IMR-90 (cell line): ENCODE measurements around the gene ACTRT2. TPM values are rescaled to one million over a fixed set of nuclear protein-coding genes. Genes with fewer than 3 reads are reported as not detected.

ENCODE experiments used
- ATAC-seq: fragments of 200-7000 bp; cut with Tn5 transposase; 2 replicates; pipeline ENCODE4 v1.9.1; 2020; ENCODE audit warnings: low read depth, mild to moderate bottlenecking, moderate library complexity
- BruUV-seq: library from RNA; stranded (reverse); fragments of 400-500 nt; replicated peaks from 2 replicates; lab custom pipeline; 2021; lab: Mats Ljungman, UMichigan
- CTCF ChIA-PET: fragments of 300-600 bp; formaldehyde crosslinking; extraction: SDS; loops from one replicate; lab custom pipeline; 2021; ENCODE audit warnings: antibody characterized with exemption; lab: Yijun Ruan, JAX
- POLR2A ChIA-PET: fragments of 300-600 bp; sonication (Branson Sonifier 250); formaldehyde crosslinking; loops from one replicate; lab custom pipeline; 2022; ENCODE audit warnings: antibody characterized with exemption; ENCODE audit not compliant: unreplicated experiment; lab: Charles Lee
- DNase-seq: peaks from one replicate; pipeline ENCODE4 v3.0.0; 2013
- H2AFZ ChIP-seq: replicated peaks from 2 replicates; pipeline ENCODE3; 2013; ENCODE audit warnings: low read length, mild to moderate bottlenecking; ENCODE audit not compliant: poor library complexity
- H2AK5ac ChIP-seq: 2 replicates; pipeline ENCODE4 v1.6.1; 2013; ENCODE audit warnings: low read depth, low read length, inconsistent platforms
- H2AK9ac ChIP-seq: replicated peaks from 2 replicates; pipeline ENCODE3; 2013; ENCODE audit warnings: mild to moderate bottlenecking, low read depth, low read length, moderate library complexity; ENCODE audit not compliant: poor library complexity
- H2BK120ac ChIP-seq: 2 replicates; pipeline ENCODE4 v1.6.1; 2013; ENCODE audit warnings: low read depth, low read length, inconsistent platforms
- H2BK15ac ChIP-seq: 3 replicates; pipeline ENCODE4 v1.6.1; 2013; ENCODE audit warnings: low read depth, low read length, inconsistent platforms
- H2BK20ac ChIP-seq: 2 replicates; pipeline ENCODE4 v1.6.1; 2013; ENCODE audit warnings: low read depth, mild to moderate bottlenecking, inconsistent platforms, low read length, moderate library complexity
- H2BK5ac ChIP-seq: 2 replicates; pipeline ENCODE4 v1.6.1; 2013; ENCODE audit warnings: mild to moderate bottlenecking, low read depth, low read length, inconsistent platforms; ENCODE audit not compliant: poor library complexity, severe bottlenecking
- H3K14ac ChIP-seq: replicated peaks from 2 replicates; pipeline ENCODE4 v1.6.1; 2013; ENCODE audit warnings: low read depth, low read length, inconsistent platforms
- H3K18ac ChIP-seq: 2 replicates; pipeline ENCODE4 v1.6.1; 2013; ENCODE audit warnings: low read depth, low read length, control low read depth
- H3K23ac ChIP-seq: 2 replicates; pipeline ENCODE4 v1.6.1; 2013; ENCODE audit warnings: low read depth, low read length, inconsistent platforms
- H3K27ac ChIP-seq: 2 replicates; pipeline ENCODE4 v1.5.1; 2013; ENCODE audit warnings: mild to moderate bottlenecking, control low read depth, low read length; ENCODE audit not compliant: insufficient read depth
- H3K27me3 ChIP-seq: 2 replicates; pipeline ENCODE4 v1.6.1; 2013; ENCODE audit warnings: low read length; ENCODE audit not compliant: control insufficient read depth, insufficient read depth
- H3K36me3 ChIP-seq: 2 replicates; pipeline ENCODE4 v1.6.1; 2013; ENCODE audit warnings: low read length, mixed read lengths; ENCODE audit not compliant: control insufficient read depth, insufficient read depth
- H3K4ac ChIP-seq: 2 replicates; pipeline ENCODE4 v1.6.1; 2013; ENCODE audit warnings: low read depth, low read length, inconsistent platforms
- H3K4me1 ChIP-seq: 2 replicates; pipeline ENCODE4 v1.6.1; 2013; ENCODE audit warnings: low read length, mixed read lengths; ENCODE audit not compliant: control insufficient read depth, insufficient read depth
- H3K4me2 ChIP-seq: 2 replicates; pipeline ENCODE4 v1.6.1; 2013; ENCODE audit warnings: low read depth, mild to moderate bottlenecking, control low read depth, low read length, moderate library complexity
- H3K4me3 ChIP-seq: 2 replicates; pipeline ENCODE4 v1.5.1; 2013; ENCODE audit warnings: low read depth, mild to moderate bottlenecking, control low read depth, low read length, moderate library complexity; ENCODE audit not compliant: insufficient read depth
- H3K56ac ChIP-seq: 2 replicates; pipeline ENCODE4 v1.6.1; 2013; ENCODE audit warnings: low read length, inconsistent platforms; ENCODE audit not compliant: insufficient read depth; ENCODE audit errors: extremely low read depth
- H3K79me1 ChIP-seq, 2 experiments: 2 replicates each; pipeline ENCODE4 v1.6.1; 2013; ENCODE audit warnings: low read length in 2 of 2, inconsistent platforms in 1 of 2, low read depth in 1 of 2
- H3K9ac ChIP-seq: 2 replicates; pipeline ENCODE4 v1.6.1; 2013; ENCODE audit warnings: low read depth, low read length, control low read depth
- H3K9me1 ChIP-seq: 2 replicates; pipeline ENCODE4 v1.6.1; 2013; ENCODE audit warnings: low read length, inconsistent platforms; ENCODE audit not compliant: insufficient read depth
- H3K9me3 ChIP-seq: 2 replicates; pipeline ENCODE4 v1.6.1; 2013; ENCODE audit warnings: low read length; ENCODE audit not compliant: control insufficient read depth, insufficient read depth
- H4K20me1 ChIP-seq: 2 replicates; pipeline ENCODE4 v1.6.1; 2013; ENCODE audit warnings: low read length, inconsistent platforms; ENCODE audit not compliant: insufficient read depth
- H4K5ac ChIP-seq: 2 replicates; pipeline ENCODE4 v1.6.1; 2013; ENCODE audit warnings: mild to moderate bottlenecking, low read depth, low read length, control low read depth
- H4K8ac ChIP-seq, 2 experiments: 2 replicates each; pipeline ENCODE4 v1.6.1; 2013; ENCODE audit warnings: low read depth in 2 of 2, low read length in 2 of 2, control low read depth in 1 of 2, inconsistent platforms in 1 of 2
- H4K91ac ChIP-seq: 2 replicates; pipeline ENCODE4 v1.6.1; 2013; ENCODE audit warnings: low read depth, low read length, inconsistent platforms; ENCODE audit not compliant: insufficient read depth
- CTCF ChIP-seq: conservative IDR thresholded peaks from 2 replicates; pipeline ENCODE4 v1.5.1; 2012; ENCODE audit warnings: mild to moderate bottlenecking, low read depth, low read length, improper control_type of control experiment
- MAFK ChIP-seq: IDR thresholded peaks from 2 replicates; pipeline ENCODE4 v1.6.1; 2012; ENCODE audit warnings: low read depth, low read length, improper control_type of control experiment
- NFE2L2 ChIP-seq: fragments of 150-350 bp; IDR thresholded peaks from 2 replicates; pipeline ENCODE4 v1.6.1; 2016; ENCODE audit warnings: low read depth, mild to moderate bottlenecking, low read length
- POLR2A ChIP-seq: IDR thresholded peaks from 2 replicates; pipeline ENCODE4 v1.6.1; 2012; ENCODE audit warnings: mild to moderate bottlenecking, low read depth, low read length
- RCOR1 ChIP-seq: IDR thresholded peaks from 2 replicates; pipeline ENCODE4 v1.6.1; 2012; ENCODE audit warnings: mild to moderate bottlenecking, low read length, improper control_type of control experiment; ENCODE audit not compliant: insufficient replicate concordance
- WGBS, 2 experiments: methylation state at CpG; one replicate each; pipeline versions ENCODE4 v1.1.5 to v1.1.7; 2013; ENCODE audit warnings: missing lambda C conversion rate in 2 of 2; ENCODE audit not compliant: insufficient read length in 1 of 2; ENCODE audit errors: extremely low coverage in 2 of 2; 5-methylcytosine and 5-hydroxymethylcytosine counted together
- dilution Hi-C: fragments of 300-500 bp; cut with HindIII; formaldehyde crosslinking; loops from one replicate; pipeline ENCODE4 v1.14.3; 2018; ENCODE audit warnings: low sequenced_read_pairs; ENCODE audit not compliant: unreplicated experiment
- in situ Hi-C: fragments of 300-500 bp; cut with MboI; formaldehyde crosslinking; loops from 3 replicates; pipeline ENCODE4 v1.14.3; 2019; ENCODE audit warnings: low sequenced_read_pairs, inconsistent platforms, mixed read lengths
- intact Hi-C: fragments of 100-400 bp; cut with micrococcal nuclease; formaldehyde crosslinking; loops from 2 replicates; pipeline ENCODE4 v1.10.0; 2022
- polyA plus RNA-seq, 3 experiments: library from polyadenylated mRNA; depleted of rRNA; stranded (reverse); fragments of >200 nt; gene quantifications; 2 replicates each; pipeline ENCODE4 v1.2.3, GENCODE V29; 2012; ENCODE audit warnings: low replicate concordance in 1 of 3
- total RNA-seq: library from RNA; depleted of rRNA; stranded (reverse); fragments of >200 nt; gene quantifications from 2 replicates; pipeline ENCODE4 v1.2.3, GENCODE V29; 2012

Gene ACTRT2
- total and polyA plus RNA-seq, 2 of the 4 experiments (the other 2 are of a cell fraction) = not detected

DNA sequence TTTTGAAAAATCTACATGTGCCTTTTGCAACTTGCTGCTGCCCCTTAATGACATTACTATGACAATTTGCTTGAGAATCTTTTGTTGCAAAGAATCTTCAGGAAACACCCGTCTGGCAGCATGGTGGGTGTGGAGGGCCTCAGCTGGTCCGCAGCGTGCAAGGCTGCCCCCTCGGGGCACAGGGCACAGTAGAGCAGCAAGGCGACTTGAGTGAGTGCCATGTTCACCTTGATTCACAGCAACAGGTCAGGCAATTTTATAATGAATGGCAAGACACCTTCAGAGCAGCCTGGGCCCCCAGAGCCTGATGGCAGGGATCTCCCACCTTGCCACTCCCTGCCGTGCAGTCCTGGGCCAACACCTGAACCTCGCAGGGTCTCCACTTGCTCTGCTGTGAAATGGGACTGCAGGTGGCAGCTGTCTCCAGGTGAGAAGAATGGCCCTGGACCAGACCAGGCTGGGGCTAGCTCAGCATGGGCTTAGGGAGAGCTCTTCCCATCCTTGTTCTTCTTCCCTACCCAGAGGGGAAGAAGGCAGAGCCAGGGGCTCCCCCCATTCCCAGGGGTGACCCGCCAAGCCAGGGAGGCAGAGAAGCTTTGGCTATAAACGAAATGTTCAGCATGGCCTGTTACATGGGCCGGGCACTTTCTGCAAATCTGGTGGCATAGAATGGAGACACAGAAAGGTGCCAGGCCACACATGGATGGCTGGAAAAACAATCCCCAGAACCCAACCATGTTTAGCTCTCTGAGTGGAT is 34.5 kb upstream of the ACTRT2 start:
- H3K9ac ChIP-seq = no peak overlapping the region
- POLR2A ChIA-PET = no interaction called here
- BruUV-seq = no TSS peak
- H3K36me3 ChIP-seq = no peaks in the 10 kb centered on the region
- no peak overlapping the region for H2AK9ac ChIP-seq
- no peak overlapping the region for H2BK120ac ChIP-seq
- H3K4me1 ChIP-seq = no peaks in the 10 kb centered on the region
- in situ Hi-C loops (no loop called here), intact Hi-C loops (no loop called here), dilution Hi-C loops (no loop called here)
- H4K8ac ChIP-seq = no peak overlapping the region
- no peak overlapping the region for H2BK20ac ChIP-seq
- H4K5ac ChIP-seq = no peak overlapping the region
- peaks cover 47% of the 10 kb centered on the region for H3K9me3 ChIP-seq
- H2BK5ac ChIP-seq = no peak overlapping the region
- H4K20me1 ChIP-seq = no peaks in the 10 kb centered on the region
- H3K4ac ChIP-seq = no peak overlapping the region
- no peaks in the 10 kb centered on the region for H3K9me1 ChIP-seq
- no peak overlapping the region for H3K4me2 ChIP-seq
- H3K27me3 ChIP-seq = no peaks in the 10 kb centered on the region
- no peak overlapping the region for H3K56ac ChIP-seq
- no peak overlapping the region for H3K14ac ChIP-seq
- no peak overlapping the region for H3K18ac ChIP-seq
- no peak for DNase-seq
- no peak overlapping the region for H3K4me3 ChIP-seq
- H3K23ac ChIP-seq = no peak overlapping the region
- H3K79me1 ChIP-seq = no peaks in the 10 kb centered on the region
- CTCF ChIA-PET = no interaction called here
- H2AFZ ChIP-seq = no peak overlapping the region
- H2AK5ac ChIP-seq = no peak overlapping the region
- no peak for TF ChIP-seq RCOR1
- TF ChIP-seq CTCF = no peak
- no peak for TF ChIP-seq POLR2A
- no peak for TF ChIP-seq NFE2L2
- no peak for TF ChIP-seq MAFK
- H2BK15ac ChIP-seq = no peak overlapping the region
- no peak for ATAC-seq
- WGBS, 2 experiments = 66% methylated on average over 5 of the region's 10 CpGs; no CpG with 5 or more reads in 1 of the 2 experiments
- H3K27ac ChIP-seq = no peak overlapping the region
- H4K91ac ChIP-seq = no peak overlapping the region
